Amygdala (tissue), 56 donors: ENCODE results near the gene ST8SIA4.

Experiments used
- DNase-seq, 56 donors: peaks; one replicate each; lab custom pipeline; 2025; lab: John Stamatoyannopoulos, UW

Gene ST8SIA4

DNA sequence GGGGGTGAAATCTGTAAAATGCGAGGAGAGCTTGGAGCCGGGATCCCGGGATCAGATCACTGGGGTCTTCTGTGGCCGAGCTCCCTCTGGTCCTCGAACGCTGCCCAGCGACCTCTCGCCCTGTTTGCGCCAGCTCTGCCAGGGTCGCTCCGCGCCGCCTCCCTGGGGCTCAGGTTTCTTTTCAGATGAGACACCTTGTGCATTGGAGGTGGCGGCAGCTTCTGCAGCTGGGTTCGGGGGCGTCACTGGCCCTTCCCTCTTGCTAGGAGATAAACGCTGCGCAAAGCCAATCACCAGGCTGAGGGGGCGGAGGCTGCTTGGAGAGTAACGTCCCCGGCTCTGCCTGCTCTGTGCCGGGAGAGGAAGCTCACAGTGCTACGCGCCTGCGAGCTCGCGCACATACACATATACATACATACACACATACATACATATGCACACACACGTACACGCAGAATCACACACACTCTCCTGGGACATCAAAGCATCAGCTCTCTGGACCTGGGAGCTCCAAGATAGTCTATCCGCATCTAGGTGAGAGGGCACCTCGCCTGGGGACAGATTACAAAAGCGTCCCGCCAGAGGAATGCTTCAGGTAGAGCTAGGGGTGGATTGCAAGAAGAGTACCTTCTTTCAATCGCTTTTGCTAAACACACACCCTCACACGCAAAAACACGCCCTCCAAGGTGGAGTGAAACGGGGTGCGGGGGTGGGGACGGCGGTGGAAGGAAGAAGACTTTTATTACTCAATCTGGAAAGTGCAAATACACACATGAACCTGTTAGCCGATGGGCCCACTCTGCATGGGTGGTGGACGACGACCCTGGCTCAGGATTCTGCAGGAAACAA, at the start of gene ST8SIA4:
TSS of gene ST8SIA4 (minus strand) at position 244 of the 849 bp plus-strand sequence. CDS start 327 bp downstream, outside the sequence.
- DNase-seq: peak in 48 of 56 donors; percentile 27 to 82 (median 56)

DNA sequence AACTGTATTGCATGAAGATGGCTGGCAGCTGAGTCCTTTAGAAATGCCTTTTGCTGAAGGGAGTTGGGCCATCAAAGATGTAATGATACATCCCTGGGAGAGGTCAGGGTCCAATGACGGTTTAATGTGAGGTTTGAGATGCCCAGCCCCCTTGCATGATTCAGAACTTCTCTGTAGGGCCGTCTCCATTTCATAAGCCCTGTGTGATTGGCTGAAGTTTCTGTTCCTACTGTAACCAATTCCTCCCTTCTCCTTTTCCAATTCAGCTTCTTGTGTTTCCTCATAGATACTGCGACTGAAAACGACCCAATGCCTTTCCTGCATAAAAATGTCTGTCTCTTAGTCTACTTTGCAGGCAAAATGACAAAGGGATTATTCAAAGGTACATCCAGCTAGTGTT, 47.9 kb upstream of the ST8SIA4 start:
- no peak for DNase-seq

- no peak for DNase-seq
These were observed 10.2 kb upstream of the ST8SIA4 start for GRCh38 chr5:100913298-100913697.

- DNase-seq: no peak
These were observed 6.0 kb upstream of the ST8SIA4 start for GRCh38 chr5:100909034-100909433.

GRCh38 chr5:100905259-100905914, 2.3 kb upstream of the ST8SIA4 start:
- DNase-seq: no peak

DNA sequence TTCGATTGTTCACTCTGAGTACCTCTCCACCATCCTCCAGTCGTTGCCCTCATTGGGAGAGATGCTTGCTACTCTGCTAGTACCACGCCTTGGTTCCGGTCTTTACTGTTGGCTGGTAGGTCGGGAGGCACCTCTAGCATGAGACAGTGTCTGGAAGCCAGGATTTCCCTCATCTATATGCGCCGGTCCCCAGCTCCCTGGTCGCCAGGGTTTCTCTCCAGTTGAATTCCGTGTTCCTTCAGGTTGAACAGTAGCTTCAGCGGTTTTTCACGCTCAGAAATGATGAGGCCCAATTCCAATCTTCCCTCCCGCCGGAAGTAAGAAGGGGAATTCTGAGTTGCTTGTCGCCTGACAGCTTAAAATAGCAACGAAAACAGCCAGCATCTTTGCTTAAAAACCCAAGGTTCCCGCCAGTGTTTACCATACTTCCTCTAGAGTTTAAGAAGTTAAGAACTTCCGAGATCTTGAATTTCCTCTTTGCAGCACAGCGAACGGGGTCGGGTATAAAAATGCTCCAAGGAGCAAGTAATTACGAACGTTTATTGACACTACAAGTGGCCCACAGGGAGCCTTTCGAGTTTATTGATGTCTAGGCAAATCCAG, 1.3 kb upstream of the ST8SIA4 start:
- peak in 4 of 56 donors; percentile 2 to 20 (median 4) for DNase-seq

DNA sequence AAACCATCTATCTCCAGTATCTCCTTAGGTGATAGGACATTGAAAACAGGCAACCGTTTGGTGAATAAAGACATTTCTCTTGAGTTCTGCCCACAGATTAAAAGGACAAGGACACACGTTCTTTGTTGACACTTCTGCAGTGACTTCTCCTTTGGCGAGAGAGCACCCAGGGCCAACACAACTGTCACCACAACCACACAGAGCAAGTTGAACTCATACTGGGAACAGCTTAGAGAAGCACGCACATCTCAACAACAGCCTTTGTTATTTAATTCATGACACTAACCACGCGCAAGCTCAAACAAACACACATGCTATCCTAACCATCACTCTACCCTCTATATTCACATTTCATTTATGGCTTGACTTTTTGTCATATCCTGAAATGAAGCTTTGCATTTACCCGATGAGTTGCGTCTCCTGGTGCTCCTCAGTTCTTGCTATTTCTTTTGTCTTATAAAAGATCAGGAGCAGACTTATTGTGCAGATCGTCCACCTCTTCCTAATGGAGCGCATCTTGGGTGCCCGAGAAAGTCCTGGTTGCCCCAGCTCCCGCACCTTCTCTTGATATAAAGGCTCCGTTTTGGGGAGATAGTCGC, 543 bp downstream of the ST8SIA4 start:
- peak in 1 of 56 donors; percentile 4 for DNase-seq

DNA sequence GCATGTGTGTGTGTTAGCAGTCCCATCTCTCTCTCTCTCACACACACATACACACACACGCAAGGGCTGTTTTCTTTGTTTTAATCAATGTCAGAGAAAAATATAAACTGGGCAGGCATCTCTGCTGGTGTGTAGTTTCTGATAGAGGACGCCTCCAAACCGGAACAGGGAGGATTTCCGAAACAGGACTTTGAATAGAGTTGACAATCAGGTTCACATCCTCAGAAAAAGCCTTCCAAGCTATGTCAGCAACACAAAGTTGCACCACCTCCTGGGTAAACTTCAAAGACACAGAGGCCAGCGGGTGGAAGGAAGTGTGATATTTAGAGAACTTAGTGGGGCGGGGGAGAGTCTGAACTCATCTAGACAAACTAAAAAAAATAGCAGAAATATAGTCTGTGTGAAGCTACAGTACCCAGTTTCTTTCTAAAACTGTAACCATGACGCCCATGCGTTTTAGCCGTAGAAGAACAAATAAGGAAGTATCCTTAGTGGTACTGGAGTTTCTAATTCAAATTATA, 1.2 kb downstream of the ST8SIA4 start:
- peak in 7 of 56 donors; percentile 4 to 37 (median 6) for DNase-seq

- peak in 19 of 56 donors; percentile 4 to 51 (median 20) for DNase-seq
These were observed 2.0 kb downstream of the ST8SIA4 start for GRCh38 chr5:100900796-100901781.

- DNase-seq: peak in 11 of 56 donors; percentile 7 to 43 (median 15)
These were observed 2.8 kb downstream of the ST8SIA4 start for GRCh38 chr5:100900142-100900795.

DNA sequence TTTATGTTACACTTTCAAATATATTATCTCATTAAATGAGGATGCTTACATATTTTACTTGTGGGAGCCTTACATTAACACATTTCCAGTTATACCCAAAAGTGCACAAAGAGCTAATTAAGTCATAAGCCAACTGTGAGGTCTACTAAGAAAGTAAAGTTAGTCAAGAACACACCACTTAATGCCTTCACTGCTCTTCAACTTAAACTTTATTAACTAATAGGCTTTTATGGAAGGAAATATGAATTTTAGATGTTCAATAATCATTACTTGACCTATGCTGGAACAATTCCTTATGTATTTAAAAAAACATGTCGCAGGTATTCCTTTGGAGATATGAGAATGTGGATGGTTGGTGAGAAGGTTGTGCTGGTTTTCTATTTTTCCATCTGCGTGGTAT, 3.4 kb downstream of the ST8SIA4 start:
- DNase-seq: no peak

DNA sequence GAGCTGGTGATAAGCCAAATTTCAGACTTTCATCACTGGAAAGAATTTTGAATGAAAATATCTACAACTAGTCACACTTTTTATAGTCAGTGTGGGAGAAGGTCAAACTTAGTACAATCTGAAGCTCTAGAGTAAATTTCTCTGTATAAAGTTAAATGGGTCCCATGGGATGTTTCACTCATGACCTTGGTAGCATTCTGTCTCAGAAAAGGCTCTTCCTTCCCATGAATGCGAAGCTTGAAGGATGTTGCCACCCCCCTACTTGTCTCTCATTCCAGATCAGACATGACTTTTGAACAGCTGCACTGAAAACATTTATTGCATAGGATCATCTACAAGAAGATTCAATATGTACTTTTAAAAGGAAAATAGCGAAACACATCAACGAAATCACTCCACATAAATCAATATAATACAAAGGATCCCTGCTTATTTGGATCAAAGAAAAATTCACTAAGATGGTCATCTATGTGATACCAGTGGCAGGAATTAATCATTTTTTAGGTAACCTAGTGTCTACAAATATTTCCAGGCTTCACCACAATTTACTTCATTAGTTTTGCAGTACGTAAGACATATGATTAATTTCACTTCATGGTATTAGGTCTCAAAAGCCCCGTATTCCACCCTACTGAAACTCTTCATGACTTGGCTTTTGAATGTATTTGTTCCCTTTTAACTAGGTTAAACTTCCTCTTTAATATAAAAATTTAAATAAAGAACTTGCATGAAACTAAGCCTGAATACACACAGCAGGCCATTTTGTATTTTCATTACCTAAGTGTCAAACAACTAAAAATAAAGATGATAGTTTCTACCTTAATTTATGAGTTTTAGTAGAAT, 4.4 kb downstream of the ST8SIA4 start:
- no peak for DNase-seq

DNA sequence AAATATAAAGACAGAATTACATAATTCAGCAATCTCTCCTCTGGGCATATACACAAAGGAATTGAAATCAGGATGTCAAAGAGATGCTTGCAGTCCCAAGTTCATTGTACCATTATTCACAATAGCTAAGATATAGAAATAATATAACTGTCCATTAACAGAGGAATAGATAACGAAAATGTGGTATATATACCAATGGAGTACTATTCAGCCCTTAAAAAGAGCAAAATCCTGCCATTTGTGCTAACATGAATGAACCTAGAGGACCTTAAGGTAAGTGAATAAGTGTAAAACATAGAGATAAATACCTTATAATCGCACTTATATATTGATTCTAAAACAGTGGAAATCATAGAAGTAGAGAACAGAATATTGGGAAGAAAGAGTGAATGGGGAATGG, 7.0 kb downstream of the ST8SIA4 start:
- no peak for DNase-seq

DNA sequence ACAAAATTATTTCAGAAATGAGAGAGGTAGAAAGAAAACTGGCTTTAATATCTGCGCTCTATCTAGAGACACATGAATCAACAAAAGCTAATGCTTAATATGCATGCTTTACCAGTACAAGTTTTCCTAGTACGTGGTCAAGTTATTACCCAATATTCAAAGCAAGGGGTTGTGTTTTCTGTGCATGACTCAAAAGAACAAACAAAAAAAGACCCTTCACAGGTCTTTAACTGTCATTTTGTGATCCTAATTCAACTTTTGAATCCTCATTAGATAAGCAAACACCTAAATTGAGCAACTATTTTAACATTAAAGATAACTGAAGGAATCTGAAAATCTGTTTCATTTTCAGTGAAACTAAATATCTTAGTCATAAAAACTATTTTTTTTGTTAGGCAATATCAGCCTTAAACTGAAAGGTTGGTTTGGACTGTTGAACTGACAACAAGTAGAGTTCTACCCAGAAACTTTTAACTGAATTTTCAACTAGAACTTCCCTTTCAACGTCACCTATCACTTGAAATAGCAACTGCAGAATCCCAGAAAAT, 12.5 kb downstream of the ST8SIA4 start:
- no peak for DNase-seq

GRCh38 chr5:100889896-100890295, 13.2 kb downstream of the ST8SIA4 start:
- no peak for DNase-seq

- no peak for DNase-seq
These were observed 13.8 kb downstream of the ST8SIA4 start for GRCh38 chr5:100889165-100889743.

GRCh38 chr5:100877274-100877673, 25.8 kb downstream of the ST8SIA4 start:
- no peak for DNase-seq
